ENCODE results near the gene ZDHHC1. TPM values are rescaled to one million over a fixed set of nuclear protein-coding genes. Genes with fewer than 3 reads are reported as not detected.

ZDHHC1 gene
- polyA plus RNA-seq, 1 of the 3 experiments (the other 2 are of a cell fraction): 15.8 TPM

DNA sequence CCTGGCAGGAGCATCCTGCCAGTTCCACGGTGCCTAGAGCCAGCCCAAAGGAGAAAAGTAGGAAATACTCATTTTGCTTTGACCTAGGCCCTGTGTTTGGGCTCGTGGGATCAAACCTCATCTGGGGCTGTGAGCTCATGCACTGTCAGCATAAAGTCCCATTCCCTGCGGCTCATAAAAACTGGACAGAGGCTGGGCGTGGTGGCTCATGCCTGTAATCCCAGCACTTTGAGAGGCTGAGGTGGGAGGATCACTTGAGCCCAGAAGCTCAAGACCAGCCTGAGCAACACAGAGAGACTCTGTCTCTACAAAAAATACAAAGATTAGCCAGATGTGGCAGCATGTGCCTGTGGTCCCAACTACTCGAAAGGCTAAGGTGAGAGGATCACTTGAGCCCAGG lies 46.8 kb upstream of the ZDHHC1 start:
- Histone ChIP-seq H2AFZ (ENCODE audit: low read depth) (no peak overlapping the region), H3K27ac (ENCODE audit: low read depth in 2 of 2, low read length in 1 of 2) (no peak overlapping the region), H3K9me2 (no peaks in the 10 kb centered on the region), H3F3A (replicated peaks; ENCODE audit: insufficient read depth) (peaks cover 7% of the 10 kb centered on the region), H3K27me3 (ENCODE audit: insufficient read depth) (no peaks in the 10 kb centered on the region), H3K4me3 (ENCODE audit: low read depth in 2 of 2, low read length in 1 of 2) (no peak overlapping the region), H3K4me1 (ENCODE audit: control insufficient read depth in 1 of 2, insufficient read depth in 2 of 2, low read depth in 1 of 2, low read length in 1 of 2) (peaks cover 18 to 44% of the 10 kb centered on the region in 2 experiments; a peak in 3 of 4 replicates), H3K4me2 (no peak overlapping the region), H3K79me2 (ENCODE audit: insufficient read depth) (peaks cover 74% of the 10 kb centered on the region), H3K36me3 (replicated peaks in 1 of 2; ENCODE audit: control insufficient read depth in 1 of 2, insufficient read depth in 2 of 2, low read length in 1 of 2) (peaks cover 0 to 4% of the 10 kb centered on the region in 2 experiments), H4K20me1 (ENCODE audit: insufficient read depth) (peaks cover 88% of the 10 kb centered on the region), H3K9ac (no peak overlapping the region), H3K9me3 (no peaks in the 10 kb centered on the region)
- DNase-seq: no peak
- ChIA-PET POLR2A (no interaction called here), CTCF (interaction anchor here (0.6 to 8.2 kb wide), 9 partner anchors 12 to 209 kb away, joined by 3 to 76 read pairs (median 7); no protein-coding TSS in a partner anchor)
- TF ChIP-seq PBX3 (IDR thresholded peaks at IDR 0.05) (no peak), FOXJ3 (CRISPR knock-in tag; IDR thresholded peaks at IDR 0.05) (no peak), FOXM1 (IDR thresholded peaks at IDR 0.05; ENCODE audit: low read depth) (no peak), YY1 (IDR thresholded peaks at IDR 0.05; ENCODE audit: low read depth) (no peak), MEF2A (IDR thresholded peaks at IDR 0.05; ENCODE audit: borderline replicate concordance, low read depth) (no peak), CHD2 (IDR thresholded peaks at IDR 0.05; ENCODE audit: low read length, partially characterized antibody) (no peak), NFIC (IDR thresholded peaks at IDR 0.05; ENCODE audit: borderline replicate concordance) (no peak), TAF1 (IDR thresholded peaks at IDR 0.05; ENCODE audit: borderline replicate concordance, low read depth, low read length) (no peak), TCF12 (IDR thresholded peaks at IDR 0.05) (no peak), SMC3 (IDR thresholded peaks at IDR 0.05; ENCODE audit: low read depth, low read length) (no peak), EP300 (IDR thresholded peaks at IDR 0.05; ENCODE audit: borderline replicate concordance in 1 of 2, low read depth in 1 of 2, low read length in 1 of 2) (no peak), RCOR1 (IDR thresholded peaks at IDR 0.05; ENCODE audit: low read length) (no peak), RXRA (IDR thresholded peaks at IDR 0.05; ENCODE audit: borderline replicate concordance, low read depth) (no peak), CTCF (IDR thresholded peaks at IDR 0.05) (no peak), POLR2AphosphoS5 (IDR thresholded peaks at IDR 0.05; ENCODE audit: low read depth, low read length) (no peak), FOSL2 (IDR thresholded peaks at IDR 0.05; ENCODE audit: borderline replicate concordance, low read depth) (no peak), EZH2phosphoT487 (IDR thresholded peaks at IDR 0.05; ENCODE audit: borderline replicate concordance, low read depth) (no peak), ZBTB33 (IDR thresholded peaks at IDR 0.05; ENCODE audit: borderline replicate concordance, low read depth) (no peak), USF2 (IDR thresholded peaks at IDR 0.05; ENCODE audit: borderline replicate concordance, low read depth, low read length) (no peak)
- TF ChIP-seq, protein P1, sequence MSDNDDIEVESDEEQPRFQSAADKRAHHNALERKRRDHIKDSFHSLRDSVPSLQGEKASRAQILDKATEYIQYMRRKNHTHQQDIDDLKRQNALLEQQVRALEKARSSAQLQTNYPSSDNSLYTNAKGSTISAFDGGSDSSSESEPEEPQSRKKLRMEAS (IDR thresholded peaks at IDR 0.05; ENCODE audit: low read depth): no peak
- WGBS (ENCODE audit: low lambda C conversion rate): 100% methylated on average over 2 of the region's 5 CpGs
